Amniotic epithelial cell (primary cell): ENCODE data around the gene KLF15.

Source experiments
- DNase-seq: peaks from one replicate; pipeline ENCODE4 v3.0.0-alpha.2; 2010; ENCODE audit warnings: low read depth

KLF15 gene

DNA sequence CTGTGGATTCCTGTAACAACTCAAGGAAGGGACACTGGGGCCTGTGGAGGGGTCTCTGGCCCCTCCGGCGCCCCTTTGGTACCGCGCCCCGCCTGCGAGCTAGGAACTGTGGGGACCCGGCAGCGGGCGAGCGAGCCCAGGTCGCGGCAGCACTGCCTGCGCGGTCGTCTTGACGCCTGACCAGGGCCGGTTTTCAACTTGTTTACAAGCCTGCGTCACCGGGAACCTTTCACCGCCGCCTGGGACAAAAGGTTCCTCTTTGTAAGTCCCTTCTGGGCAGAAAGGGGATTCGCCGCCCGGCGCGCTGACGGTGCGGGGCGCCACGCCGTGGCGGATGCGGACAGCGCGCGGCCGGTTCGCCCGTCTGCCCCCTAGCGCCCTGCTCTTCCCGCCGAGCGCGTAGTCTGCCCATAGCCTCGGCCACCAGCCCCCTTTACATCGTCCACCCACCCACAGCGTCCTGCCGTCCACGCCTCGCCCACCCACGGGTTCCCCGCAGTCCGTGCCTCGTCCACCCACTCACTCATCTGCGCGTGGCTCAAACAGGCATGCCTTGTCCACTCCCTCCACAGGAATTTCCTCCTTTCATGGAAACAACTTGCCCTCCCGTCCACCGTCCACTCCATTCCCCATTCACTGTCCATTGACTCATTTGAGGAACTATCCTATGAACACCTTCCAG, 32.0 kb upstream of the KLF15 start:
- DNase-seq = peak; percentile 67

DNA sequence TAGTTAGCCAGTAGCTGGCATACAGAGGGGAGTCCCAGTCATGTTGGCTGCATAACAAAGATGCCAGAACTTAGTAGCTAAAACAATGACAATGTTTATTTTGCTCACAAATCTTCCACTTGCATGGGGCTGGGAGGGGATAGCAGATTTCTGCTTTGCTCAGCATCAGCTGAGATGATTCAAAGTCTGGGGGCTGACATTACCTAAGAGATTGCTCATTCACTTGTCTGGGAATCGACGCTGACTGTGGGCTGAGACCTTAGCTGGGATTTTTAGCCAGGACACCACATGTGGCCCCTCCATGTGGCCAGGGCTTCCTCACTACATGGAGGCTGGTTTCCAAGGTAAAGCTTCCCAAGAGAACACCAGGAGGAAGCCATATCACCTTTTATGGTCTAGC, 24.8 kb upstream of the KLF15 start:
- DNase-seq = no peak

DNA sequence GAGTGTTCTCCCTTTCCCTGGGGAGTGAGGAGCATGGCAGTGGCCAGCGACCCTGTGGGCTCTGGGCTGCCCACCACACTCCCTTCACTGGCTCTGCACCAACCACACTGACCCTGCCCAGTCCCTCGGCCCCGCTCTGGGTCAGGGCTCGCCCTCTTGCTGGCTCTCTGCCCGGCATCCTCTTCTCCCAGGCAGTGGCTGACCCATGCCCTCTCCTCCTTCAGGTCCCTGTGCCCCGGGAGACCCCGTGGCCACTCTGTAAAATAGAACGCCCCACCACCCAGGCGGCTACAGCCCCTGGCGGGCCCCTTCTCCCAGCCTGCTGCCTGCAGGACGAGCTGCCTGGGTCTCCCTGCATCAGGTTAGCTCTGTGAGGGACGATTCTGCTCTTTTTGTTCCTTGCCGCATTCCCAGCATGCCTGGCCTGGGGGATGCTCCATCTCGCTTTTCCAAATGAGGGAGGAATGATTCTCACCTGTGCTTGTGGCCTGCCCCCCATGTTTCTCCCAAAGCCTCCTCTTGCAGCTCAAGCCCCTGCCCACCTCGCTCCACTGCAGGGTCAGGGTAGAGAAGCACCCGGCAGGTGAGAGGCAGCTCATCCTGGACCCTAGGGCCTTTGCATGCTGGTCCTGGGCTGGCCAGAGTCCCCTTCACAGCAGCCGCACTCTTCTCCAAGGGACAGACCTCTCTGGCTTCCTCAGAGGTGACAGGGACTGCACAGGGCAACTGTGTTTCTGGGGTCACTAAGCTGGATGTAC, 23.0 kb upstream of the KLF15 start:
- DNase-seq = no peak

DNA sequence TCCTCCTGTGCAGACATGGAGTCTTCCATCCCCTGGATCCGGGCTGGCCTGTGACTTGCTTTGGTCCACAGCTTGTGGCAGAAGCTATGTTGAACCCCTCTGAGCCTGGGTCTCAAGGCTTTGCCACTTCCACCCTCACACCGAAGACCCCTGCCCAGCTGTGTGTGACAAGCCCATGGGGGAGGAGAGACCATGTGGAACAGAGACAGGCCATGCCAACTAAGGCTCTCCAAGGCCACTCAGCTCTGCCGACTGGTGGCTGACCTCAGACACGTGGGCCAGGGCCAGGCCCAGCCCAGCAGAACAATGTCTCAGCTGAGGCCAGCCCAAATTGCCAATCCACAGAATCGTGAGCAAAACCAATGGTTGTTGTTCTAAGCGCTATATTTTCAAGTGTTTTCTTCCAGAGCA, 21.1 kb upstream of the KLF15 start:
- DNase-seq = no peak

DNA sequence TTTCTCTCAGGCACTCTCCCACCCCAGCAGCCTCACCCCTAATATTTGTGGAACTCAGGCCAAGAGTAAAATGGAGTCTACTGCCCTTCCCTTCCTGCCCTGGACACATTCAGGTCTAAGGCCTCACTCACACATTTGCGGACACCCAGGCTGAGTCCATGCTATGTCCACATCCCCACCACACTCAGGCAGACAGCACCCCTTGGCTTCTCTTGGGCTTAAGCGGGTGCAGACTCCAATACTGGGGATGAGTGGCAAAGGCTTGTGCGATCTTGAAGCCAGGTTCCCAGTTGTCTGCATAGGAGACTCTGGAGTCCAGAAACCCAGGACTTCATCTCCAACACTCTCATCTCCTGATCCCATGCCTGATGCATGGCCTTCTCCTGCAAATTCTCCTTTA, 20.0 kb upstream of the KLF15 start:
- DNase-seq = no peak

DNA sequence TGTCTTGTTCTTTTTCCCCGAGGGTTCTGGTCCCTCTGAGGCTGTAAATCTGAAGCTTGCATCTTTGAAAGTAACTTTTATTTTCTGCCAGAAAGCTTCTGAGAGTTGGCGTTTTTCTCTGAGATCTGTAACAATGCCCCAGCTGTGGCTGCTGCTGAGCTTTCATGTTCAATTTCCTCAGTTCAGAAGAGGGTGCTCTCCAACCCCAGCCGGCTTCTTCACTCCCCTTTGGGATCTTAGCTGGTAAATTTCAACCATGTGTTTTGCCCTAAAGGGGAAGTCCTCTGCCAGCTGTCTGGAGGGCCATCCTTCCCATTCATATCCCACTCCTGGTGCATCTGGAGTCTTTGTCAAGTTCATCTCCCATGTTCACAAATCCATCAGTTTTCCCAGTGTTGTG, 19.2 kb upstream of the KLF15 start:
- no peak for DNase-seq

DNA sequence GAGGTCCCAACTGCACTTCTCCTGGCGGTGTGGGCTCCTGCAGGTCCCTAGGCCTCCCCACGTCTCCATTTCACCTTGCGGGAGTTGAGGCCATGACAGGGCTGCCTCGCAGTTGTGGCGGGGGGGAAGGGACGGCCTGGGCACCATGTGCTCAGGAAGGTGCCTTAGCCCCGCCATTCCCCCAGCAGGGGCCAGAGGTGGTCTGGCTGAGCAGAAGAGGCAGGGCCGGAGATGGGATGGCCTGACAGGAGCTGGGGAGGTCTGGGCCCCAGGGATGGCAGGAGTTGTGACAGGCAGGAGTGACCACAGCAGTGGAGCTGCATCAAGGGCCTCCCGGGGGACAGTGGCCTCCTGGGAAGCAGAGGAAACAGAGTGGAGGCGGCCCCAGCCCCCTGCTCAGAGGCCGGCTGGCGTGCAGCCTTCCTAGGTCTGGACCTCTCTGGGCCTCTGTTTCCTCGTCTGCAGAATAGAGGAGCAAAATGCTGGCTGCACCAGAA, 18.7 kb upstream of the KLF15 start:
- DNase-seq = no peak

DNA sequence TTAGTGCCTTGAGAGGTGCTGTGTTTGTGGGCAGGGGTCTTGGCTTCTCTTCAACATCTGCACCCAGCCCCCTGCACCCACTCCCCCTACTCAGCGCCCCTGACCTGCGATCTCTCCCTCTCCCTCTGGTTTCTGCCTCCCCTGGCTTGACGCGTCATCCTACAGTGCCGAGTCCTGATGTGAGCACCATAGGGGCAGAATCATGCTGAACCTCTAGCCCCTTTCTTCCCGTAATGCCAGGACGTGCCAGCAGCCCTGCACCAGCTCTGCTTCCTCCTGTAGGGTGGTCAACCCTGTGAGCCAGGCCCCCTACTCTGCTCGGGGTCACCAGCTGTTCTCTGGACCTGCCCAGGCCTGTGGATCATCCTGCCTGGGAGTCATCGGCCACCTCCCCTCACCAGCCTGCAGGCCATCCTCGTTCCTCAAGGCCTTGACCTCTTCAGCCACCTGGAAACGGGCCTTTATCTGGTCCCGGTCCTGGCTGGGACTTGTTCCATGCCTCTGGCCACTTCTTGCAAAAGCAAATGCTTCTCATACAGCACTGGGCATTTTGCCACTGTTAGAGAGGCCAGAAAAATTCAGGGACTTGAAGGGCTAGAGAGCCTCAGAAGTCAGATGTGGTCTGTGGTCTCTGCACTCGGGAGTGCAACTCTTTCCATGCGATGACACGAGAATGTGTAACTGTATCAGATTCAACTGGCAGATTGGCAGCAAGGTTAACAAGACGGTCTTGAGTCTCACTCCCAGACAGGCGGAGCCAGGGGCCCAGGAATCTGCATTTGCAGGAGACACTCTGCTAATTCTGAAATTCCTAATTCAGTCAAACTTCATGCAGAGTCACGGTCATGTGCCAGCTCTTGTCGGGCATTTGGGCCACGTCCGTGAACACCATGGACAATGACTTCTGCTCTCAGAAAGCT, 16.7 kb upstream of the KLF15 start:
- peak; percentile 44 for DNase-seq

DNA sequence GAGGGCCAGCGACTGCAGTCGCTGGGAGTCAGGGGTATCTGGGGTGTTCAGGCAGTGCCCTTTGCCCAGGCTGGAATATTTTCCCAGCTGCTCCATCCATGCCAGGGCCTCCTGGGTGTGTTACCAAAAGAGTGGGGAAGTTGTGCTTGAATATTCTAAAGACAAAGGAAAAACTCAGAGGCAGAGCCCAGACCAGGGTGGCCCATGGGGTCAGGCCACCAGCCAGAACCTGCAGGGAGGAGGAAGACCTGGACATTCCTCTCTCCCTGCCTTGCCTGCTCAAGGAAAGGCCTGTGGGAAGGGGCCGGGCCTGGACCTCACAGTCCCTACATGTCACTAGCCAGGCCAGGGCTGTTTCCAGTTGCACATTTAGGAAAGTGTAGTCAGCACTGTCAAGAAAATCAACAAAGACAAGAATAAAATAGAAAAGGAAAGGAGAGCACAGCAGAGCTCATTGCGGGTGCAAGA, 16.0 kb upstream of the KLF15 start:
- DNase-seq = no peak

DNA sequence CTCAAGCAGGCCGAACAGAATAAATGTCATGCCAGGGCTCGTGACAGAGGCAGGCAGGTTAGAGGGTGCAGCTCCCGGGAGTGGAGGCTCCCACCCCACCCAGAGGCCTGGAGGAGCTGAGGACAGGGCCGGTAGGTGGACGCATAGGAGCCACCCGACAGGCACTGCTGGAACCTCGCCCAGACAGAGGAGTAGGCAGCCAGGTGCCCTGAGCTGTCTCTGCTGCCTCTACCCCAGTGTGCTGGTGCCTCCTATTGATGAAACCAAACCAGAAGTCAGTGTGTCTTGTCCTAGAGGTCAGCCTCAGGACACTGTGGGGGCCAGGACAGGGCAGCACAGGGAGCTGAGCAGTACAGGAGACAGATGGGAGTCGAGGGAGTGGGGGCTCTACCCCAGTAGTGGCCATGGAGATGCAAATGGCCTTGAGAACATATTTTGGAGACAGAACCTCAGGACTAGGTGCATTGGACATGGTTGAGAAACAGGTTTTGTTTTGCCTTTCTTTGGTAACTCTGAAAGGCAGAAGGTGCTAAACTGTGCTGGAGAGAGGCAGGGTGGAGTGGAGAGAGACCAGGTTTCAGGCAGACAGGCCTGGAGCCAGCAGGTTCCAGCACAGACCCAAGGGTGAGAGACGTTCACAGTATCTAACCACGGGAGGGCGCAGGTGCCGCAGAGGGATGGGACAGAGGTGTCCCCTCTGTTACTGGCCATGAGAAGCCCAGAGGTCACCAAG, 15.4 kb upstream of the KLF15 start:
- DNase-seq = no peak

DNA sequence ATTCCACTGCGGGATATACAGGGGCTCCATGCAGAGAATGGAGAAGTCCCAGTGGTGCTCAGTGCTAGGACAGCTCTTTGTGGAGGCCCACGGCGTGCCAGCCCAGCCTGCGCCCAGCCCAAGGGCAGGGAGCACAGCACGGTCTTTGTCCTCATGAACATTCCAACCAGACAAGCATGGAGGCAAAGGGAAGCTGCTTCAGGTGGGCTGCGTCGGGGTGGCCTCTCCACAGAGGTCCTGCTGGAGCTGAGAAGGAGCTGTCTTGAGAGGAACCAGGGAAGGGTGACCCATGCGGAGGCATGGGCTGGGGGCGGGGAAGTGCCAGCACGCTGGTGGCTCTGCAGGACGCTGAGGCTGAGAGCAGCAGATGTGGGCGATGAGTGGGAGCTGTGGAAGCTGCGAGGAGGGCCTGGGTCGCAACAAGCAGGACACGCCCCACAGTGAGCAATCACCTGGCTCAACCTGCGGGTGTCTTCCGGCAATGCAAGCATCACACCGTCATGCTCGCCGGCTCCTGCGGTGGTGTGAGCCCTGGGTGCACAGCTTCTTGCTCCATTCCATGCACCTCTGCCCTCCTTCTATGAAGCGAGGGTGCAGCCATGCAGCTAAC, 14.0 kb upstream of the KLF15 start:
- no peak for DNase-seq

DNA sequence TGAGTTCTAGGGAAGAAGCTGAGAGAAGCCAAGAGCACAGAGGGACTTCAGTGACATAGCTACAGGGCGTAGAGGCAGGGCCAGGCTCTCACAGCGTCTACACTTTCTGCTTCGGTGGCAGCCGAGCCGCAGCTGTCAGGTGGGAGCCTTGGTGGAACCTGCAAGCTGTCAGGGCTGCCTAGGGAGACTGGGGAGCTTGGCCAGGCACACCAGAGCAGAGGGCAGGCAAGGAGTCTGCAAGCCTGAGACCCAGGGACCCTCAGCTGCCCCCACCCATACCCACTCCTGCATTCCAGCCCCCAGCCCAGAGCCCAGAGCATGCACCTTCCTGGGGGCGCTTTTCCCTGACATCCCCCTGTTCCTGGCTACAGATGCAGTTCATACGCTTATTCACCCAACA, 13.4 kb upstream of the KLF15 start:
- DNase-seq = no peak

DNA sequence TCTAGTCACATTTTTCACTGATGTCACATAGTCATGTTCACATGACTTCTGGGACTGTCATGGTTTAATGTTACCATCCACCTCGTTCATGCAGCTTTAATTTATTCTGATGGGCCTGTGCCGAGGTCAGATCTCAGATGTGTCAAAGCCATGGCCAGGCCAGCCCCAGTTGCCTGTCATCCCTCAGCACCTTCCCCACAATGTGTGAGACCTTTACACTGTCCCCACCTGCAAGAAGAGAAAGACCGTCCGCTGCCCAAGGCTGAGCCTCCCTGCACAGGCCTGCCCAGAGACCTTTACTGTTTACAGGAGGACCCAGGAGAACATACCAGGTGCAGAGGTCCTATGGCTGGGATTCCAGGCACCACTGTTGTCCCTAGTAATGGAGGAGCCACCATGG, 12.8 kb upstream of the KLF15 start:
- no peak for DNase-seq

DNA sequence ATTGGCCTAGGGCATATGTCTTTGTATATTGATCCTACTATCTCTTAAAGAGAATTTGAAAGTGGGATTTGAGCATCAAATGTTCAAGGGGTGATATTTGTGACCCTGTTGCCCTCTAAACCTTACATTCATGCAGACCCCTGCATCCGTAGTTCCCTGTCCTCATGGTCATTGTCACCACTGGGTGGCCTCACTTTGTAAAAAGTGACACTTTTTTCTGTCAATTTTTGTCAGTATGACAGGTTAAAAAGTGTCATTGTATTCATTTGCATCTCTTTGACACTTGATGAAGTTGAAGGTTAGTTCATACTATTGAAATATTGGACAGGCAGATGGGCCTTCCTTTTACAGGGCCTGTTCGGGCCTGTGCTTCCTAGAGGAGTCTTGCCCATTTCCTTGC, 12.3 kb upstream of the KLF15 start:
- no peak for DNase-seq

DNA sequence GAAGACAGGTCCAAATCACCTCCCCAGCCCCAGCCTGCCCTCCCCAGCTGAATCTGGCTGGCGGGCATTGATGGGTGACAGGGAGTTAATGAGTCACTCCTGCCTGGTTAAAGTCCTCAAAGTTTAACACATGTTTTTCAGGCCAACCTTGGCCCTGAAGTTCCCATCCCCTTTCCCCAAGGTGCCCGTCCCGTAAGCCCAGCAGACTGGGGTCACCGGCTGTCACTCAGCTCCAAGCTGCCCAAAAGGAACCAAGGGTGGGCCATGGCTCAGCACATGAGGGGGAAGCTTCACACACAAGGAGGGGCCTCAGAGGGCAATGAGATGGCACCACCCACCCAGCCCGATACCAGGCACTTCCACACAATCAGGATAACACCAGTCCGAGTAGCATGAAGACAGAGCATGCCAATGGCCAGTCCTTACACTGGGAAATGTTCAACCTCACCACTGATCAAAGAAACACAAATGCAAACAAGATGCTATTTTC, 10.2 kb upstream of the KLF15 start:
- no peak for DNase-seq

DNA sequence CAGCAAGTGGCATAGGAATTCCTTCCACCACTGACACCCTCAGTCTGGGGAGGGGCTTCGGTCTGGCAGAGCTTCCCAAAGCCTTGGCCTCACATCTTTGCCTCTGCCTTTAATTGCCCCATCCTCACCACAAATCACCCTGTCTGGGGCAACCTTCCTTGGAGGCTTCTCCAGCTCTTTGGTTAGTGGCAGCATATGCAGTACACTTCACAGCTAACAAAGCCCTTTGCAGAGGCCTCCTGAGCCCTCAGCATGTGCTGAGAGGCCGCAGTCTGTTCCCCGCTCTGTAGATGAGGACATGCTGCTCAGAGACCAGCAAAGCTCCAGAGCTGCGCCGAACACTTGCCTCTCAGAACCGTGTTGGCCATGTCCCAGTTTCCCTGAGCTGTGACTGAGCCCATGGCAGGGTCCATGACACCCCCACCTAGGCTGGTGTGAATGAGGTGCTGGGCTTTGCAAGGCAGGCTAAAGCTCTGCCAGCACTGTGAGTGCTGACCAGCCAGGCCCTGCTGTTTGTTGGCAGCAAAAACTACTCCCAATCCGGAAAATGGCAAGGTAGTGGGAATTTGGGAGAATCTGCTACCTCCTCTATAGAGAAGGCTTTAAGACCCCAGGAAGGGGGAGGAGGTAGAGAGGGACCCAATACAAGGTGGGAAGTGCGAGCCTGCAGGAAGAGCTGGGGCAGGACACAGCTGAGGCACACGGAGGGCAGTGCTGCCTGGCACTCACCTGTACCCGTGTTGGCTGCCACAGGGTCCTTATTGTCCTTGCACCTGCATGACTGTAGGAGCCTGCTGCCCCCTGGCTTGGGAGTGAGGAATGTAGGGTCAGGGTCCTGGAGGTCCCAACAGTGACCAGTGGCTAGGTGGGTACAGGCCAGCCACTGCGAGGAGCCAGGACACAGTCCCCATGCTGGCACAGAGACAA, 8.4 kb upstream of the KLF15 start:
- no peak for DNase-seq

DNA sequence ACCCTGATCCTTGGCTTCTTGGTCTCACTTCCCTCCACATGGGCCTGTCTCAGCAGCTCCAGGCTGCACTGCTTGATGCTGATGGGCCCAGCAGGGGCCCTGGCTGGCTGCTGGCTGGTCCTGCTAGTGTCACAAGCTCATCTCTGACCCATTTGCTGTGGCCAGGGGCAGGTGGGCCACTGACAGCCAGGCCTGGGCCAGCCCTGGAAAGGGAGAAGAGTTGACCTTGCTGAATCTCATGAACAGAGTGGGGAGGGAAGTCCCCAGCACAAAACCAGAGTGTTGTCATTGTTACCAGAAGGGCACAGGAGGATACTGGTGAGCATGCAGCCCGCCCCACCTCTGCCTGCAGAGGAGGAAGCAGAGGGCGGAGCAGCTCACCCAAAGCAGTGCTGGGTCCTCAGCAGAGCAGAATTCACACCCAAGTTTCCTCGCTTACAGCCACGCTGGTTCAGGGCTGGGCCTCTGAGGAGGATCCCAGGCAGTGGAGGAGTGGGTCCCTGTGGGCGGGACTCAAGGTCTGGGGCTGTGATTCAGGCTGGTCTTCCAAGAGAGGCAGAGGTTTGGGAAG, 7.6 kb upstream of the KLF15 start:
- no peak for DNase-seq

DNA sequence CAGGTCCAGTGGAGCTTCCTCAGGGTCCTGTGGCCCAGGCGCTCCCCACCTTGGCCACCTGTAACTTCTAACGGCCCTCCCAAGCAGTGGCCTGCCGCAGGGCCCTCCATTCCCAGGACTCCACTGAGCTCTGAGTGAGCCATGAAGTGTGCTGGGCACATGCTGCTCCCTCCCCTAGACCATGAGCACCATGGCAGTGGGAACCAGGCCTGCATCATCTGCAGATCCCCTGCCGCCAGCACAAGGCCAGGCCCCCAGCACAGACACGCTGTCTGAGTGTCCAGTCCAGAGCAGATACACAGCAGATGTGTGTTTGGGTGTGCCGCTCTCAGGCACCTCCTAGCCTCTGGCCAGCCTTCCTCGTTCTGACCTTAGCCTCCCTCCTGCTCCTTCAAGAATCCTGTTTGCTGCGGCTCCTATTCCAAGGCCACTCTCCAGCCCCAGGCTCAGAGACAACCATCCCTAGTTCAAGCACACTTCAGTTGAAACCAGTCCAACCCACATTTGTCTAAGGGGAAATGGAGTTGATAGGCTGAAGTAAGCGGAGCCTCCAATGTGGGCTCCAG, 7.0 kb upstream of the KLF15 start:
- DNase-seq = no peak

DNA sequence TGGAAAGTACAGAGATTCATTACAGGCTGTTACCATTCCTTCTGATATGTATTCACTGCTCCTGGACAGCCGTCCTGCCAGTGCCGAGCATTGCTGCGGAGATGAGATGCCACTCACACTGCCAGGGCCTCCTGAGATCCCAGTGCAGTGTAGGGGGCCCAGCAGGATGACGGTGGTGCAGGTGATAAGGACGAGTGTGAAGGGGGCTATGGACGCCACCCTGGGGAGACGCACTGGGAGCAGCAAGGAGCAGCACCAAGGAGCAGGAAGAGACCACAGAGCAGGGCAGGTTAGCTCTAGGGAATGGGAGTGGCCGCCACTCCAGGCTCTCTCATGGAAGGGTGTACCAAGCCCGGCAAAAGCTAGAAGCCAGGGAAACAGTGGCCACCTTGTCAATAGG, 4.0 kb upstream of the KLF15 start:
- DNase-seq = no peak

DNA sequence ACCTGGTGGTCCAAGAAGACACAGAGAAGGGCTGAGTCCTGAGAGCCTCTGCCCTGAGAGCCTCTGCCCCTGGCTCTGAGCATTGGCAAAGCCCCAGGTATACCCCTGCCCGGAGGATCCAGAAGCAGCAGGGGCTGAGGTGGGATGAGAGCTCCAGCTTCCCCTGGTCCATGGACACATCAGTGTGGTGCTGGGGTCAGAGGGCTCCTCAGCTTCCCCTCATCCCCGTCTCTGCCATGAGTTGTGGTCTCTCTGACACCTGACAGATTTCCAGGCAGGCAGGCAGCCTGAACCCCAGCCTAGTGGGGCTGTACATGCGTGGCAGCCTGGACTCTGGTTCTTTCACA, 3.5 kb upstream of the KLF15 start:
- no peak for DNase-seq
